SK-N-SH (cell line): Measurements from ENCODE around the gene SPSB4. TPM values are rescaled to one million over a fixed set of nuclear protein-coding genes. Genes with fewer than 3 reads are reported as not detected.

ENCODE experiments used
- CTCF ChIA-PET: fragments of 300-600, 350-600 bp; formaldehyde crosslinking; extraction: SDS; loops from one replicate; lab custom pipeline; 2021; lab: Yijun Ruan, JAX
- POLR2A ChIA-PET: fragments of 350-600 bp; sonication (Branson Sonifier 250); formaldehyde crosslinking; extraction: SDS; loops from one replicate; lab custom pipeline; 2020; ENCODE audit warnings: antibody characterized with exemption, inconsistent platforms; lab: Yijun Ruan, JAX
- DNase-seq: peaks from one replicate; pipeline ENCODE4 v3.0.0; 2012
- H2AFZ ChIP-seq: fragments of 200-600 bp; sonication (generic); 2 replicates; pipeline ENCODE4 v1.8.1; 2016; ENCODE audit warnings: antibody characterized with exemption, mild to moderate bottlenecking, low read depth
- H3F3A ChIP-seq: fragments of 200-600 bp; sonication (generic); replicated peaks from 2 replicates; pipeline ENCODE3; 2016; ENCODE audit warnings: antibody characterized with exemption, mild to moderate bottlenecking; ENCODE audit not compliant: insufficient read depth
- H3K27ac ChIP-seq, 2 experiments: fragments of 200-500 bp in 1 of 2; fragments of 200-600 bp in 1 of 2; sonication (Bioruptor generic) in 1 of 2; sonication (generic), shearing (Covaris generic) in 1 of 2; 2 replicates each; pipeline versions ENCODE4 v1.5.1 to v1.6.1; 2014 to 2016; ENCODE audit warnings: low read depth in 2 of 2, inconsistent platforms in 1 of 2, low read length in 1 of 2, mild to moderate bottlenecking in 1 of 2, mixed read lengths in 1 of 2
- H3K27me3 ChIP-seq: fragments of 200-600 bp; sonication (generic), shearing (Covaris generic); 2 replicates; pipeline ENCODE4 v1.6.1; 2016; ENCODE audit warnings: mixed run types; ENCODE audit not compliant: insufficient read depth
- H3K36me3 ChIP-seq, 2 experiments: fragments of 200-500 bp in 1 of 2; fragments of 200-600 bp in 1 of 2; sonication (Bioruptor generic) in 1 of 2; sonication (generic) in 1 of 2; replicated peaks in 1 of 2; 2 replicates each; pipeline versions ENCODE3 to v1.5.1; 2014 to 2016; ENCODE audit warnings: low read length in 1 of 2, mild to moderate bottlenecking in 1 of 2; ENCODE audit not compliant: insufficient read depth in 2 of 2, control insufficient read depth in 1 of 2
- H3K4me1 ChIP-seq, 2 experiments: fragments of 200-500 bp in 1 of 2; fragments of 200-600 bp in 1 of 2; sonication (Bioruptor generic) in 1 of 2; sonication (generic), shearing (Covaris generic) in 1 of 2; 2 replicates each; pipeline versions ENCODE4 v1.5.1 to v1.6.1; 2014 to 2016; ENCODE audit warnings: low read depth in 1 of 2, low read length in 1 of 2, mixed run types in 1 of 2; ENCODE audit not compliant: insufficient read depth in 2 of 2, control insufficient read depth in 1 of 2
- H3K4me2 ChIP-seq: fragments of 200-600 bp; sonication (generic), shearing (Covaris generic); 2 replicates; pipeline ENCODE4 v1.6.1; 2017; ENCODE audit warnings: mixed run types
- H3K4me3 ChIP-seq, 2 experiments: fragments of 200-500 bp in 1 of 2; fragments of 200-600 bp in 1 of 2; sonication (Bioruptor generic) in 1 of 2; sonication (generic), shearing (Covaris generic) in 1 of 2; 2 replicates each; pipeline versions ENCODE4 v1.5.1 to v1.8.1; 2014 to 2016; ENCODE audit warnings: low read depth in 2 of 2, inconsistent platforms in 1 of 2, low read length in 1 of 2, mild to moderate bottlenecking in 1 of 2, mixed read lengths in 1 of 2, moderate library complexity in 1 of 2
- H3K79me2 ChIP-seq: fragments of 200-600 bp; sonication (generic); 2 replicates; pipeline ENCODE4 v1.8.1; 2017; ENCODE audit warnings: mild to moderate bottlenecking; ENCODE audit not compliant: insufficient read depth
- H3K9ac ChIP-seq: fragments of 200-600 bp; sonication (generic); 2 replicates; pipeline ENCODE4 v1.6.1; 2017; ENCODE audit warnings: mixed run types
- H3K9me2 ChIP-seq: fragments of 200-600 bp; sonication (generic); 2 replicates; pipeline ENCODE4 v1.6.1; 2017; ENCODE audit warnings: mixed run types
- H3K9me3 ChIP-seq: fragments of 200-600 bp; sonication (generic); 2 replicates; pipeline ENCODE4 v1.6.1; 2017; ENCODE audit warnings: mixed run types, mild to moderate bottlenecking, moderate library complexity
- H4K20me1 ChIP-seq: fragments of 200-600 bp; sonication (generic); 2 replicates; pipeline ENCODE4 v1.6.1; 2017; ENCODE audit warnings: mild to moderate bottlenecking, mixed run types; ENCODE audit not compliant: insufficient read depth
- CTCF ChIP-seq: fragments of 200-600 bp; sonication (generic); IDR thresholded peaks from 2 replicates; pipeline ENCODE4 v1.6.1; 2017; ENCODE audit warnings: antibody characterized with exemption, mild to moderate bottlenecking, moderate library complexity
- EZH2phosphoT487 ChIP-seq: fragments of 200-600 bp; sonication (generic); IDR thresholded peaks from 2 replicates; pipeline ENCODE4 v1.6.1; 2017; ENCODE audit warnings: low read depth, mixed run types, mild to moderate bottlenecking, antibody characterized with exemption, moderate library complexity, borderline replicate concordance
- FOSL2 ChIP-seq: IDR thresholded peaks from 2 replicates; pipeline ENCODE4 v1.4.0; 2012; ENCODE audit warnings: low read depth, mild to moderate bottlenecking, moderate library complexity, borderline replicate concordance
- GABPA ChIP-seq: IDR thresholded peaks from 2 replicates; pipeline ENCODE4 v1.4.0; 2012; ENCODE audit warnings: low read depth, mild to moderate bottlenecking
- IRF3 ChIP-seq: fragments of 150-350 bp; IDR thresholded peaks from 2 replicates; pipeline ENCODE4 v1.6.1; 2016; ENCODE audit warnings: mild to moderate bottlenecking, low read depth, low read length
- MAX ChIP-seq: IDR thresholded peaks from 2 replicates; pipeline ENCODE4 v1.4.0; 2012; ENCODE audit warnings: low read depth
- MEF2A ChIP-seq: IDR thresholded peaks from 2 replicates; pipeline ENCODE4 v1.4.0; 2012; ENCODE audit warnings: low read depth, borderline replicate concordance
- PBX3 ChIP-seq: IDR thresholded peaks from 2 replicates; pipeline ENCODE4; 2012
- POLR2AphosphoS5 ChIP-seq: IDR thresholded peaks from 2 replicates; pipeline ENCODE4 v1.6.1; 2012; ENCODE audit warnings: low read depth, low read length
- RAD21 ChIP-seq: IDR thresholded peaks from 2 replicates; pipeline ENCODE4 v1.6.1; 2012; ENCODE audit warnings: mild to moderate bottlenecking, low read length
- SIN3A ChIP-seq: IDR thresholded peaks from 2 replicates; pipeline ENCODE4 v1.6.1; 2012; ENCODE audit warnings: low read depth, mild to moderate bottlenecking, low read length, moderate library complexity, borderline replicate concordance
- TCF12 ChIP-seq: IDR thresholded peaks from 2 replicates; pipeline ENCODE4 v1.4.0; 2012
- WGBS: methylation state at CpG from one replicate; pipeline ENCODE4 v1.1.6; 2017; ENCODE audit warnings: low lambda C conversion rate; 5-methylcytosine and 5-hydroxymethylcytosine counted together
- polyA plus RNA-seq, 3 experiments: library from polyadenylated mRNA; depleted of rRNA; stranded (reverse); fragments of >200 nt; gene quantifications; 2 replicates each; pipeline ENCODE4 v1.2.3, GENCODE V29; 2012

SPSB4 gene
- polyA plus RNA-seq, 1 of the 3 experiments (the other 2 are of a cell fraction): 0.10 TPM

- no peak overlapping the region for H3K27ac ChIP-seq
- WGBS: 42% methylated on average over 3 of the region's 3 CpGs
- H3K4me2 ChIP-seq: no peak overlapping the region
- H3F3A ChIP-seq: no peaks in the 10 kb centered on the region
- no peaks in the 10 kb centered on the region for H3K36me3 ChIP-seq
- no peak overlapping the region for H2AFZ ChIP-seq
- no peaks in the 10 kb centered on the region for H3K9me3 ChIP-seq
- CTCF ChIA-PET: interaction anchor here (0.8 to 3.9 kb wide), 5 partner anchors 9 to 85 kb away, joined by 3 to 24 read pairs (median 6); partner anchors contain the start of gene SPSB4
- H3K4me1 ChIP-seq: peaks cover 0 to 32% of the 10 kb centered on the region in 2 experiments; a peak in 2 of 4 replicates
- no peaks in the 10 kb centered on the region for H3K9me2 ChIP-seq
- H4K20me1 ChIP-seq: no peaks in the 10 kb centered on the region
- no peak for DNase-seq
- H3K79me2 ChIP-seq: no peaks in the 10 kb centered on the region
- no peak overlapping the region for H3K4me3 ChIP-seq
- H3K27me3 ChIP-seq: no peaks in the 10 kb centered on the region
- H3K9ac ChIP-seq: no peak overlapping the region
- TF ChIP-seq FOSL2 (no peak), GABPA (no peak), EZH2phosphoT487 (no peak), CTCF (no peak), MAX (no peak), TCF12 (no peak)
- POLR2A ChIA-PET: no interaction called here
Measured at GRCh38 chr3:141096981-141097380, 45.8 kb downstream of the SPSB4 start.

GRCh38 chr3:141100112-141100511, 49.0 kb downstream of the SPSB4 start:
- Histone ChIP-seq H3K27ac (no peak overlapping the region), H3K9me2 (no peaks in the 10 kb centered on the region), H3K36me3 (no peaks in the 10 kb centered on the region), H3K4me2 (no peak overlapping the region), H3F3A (no peaks in the 10 kb centered on the region), H3K79me2 (no peaks in the 10 kb centered on the region), H3K4me3 (no peak overlapping the region), H3K4me1 (peaks cover 0 to 15% of the 10 kb centered on the region in 2 experiments; a peak in 2 of 4 replicates), H4K20me1 (no peaks in the 10 kb centered on the region), H3K9me3 (no peaks in the 10 kb centered on the region), H3K27me3 (no peaks in the 10 kb centered on the region), H3K9ac (no peak overlapping the region), H2AFZ (no peak overlapping the region)
- no peak for DNase-seq
- TF ChIP-seq RAD21: no peak
- TF ChIP-seq SIN3A: no peak
- TF ChIP-seq CTCF: no peak
- TF ChIP-seq POLR2AphosphoS5: no peak
- TF ChIP-seq IRF3: no peak
- TF ChIP-seq MEF2A: no peak
- no peak for TF ChIP-seq PBX3
- ChIA-PET POLR2A (no interaction called here), CTCF (interaction anchor here (1.1 to 1.6 kb wide), 3 partner anchors 15 to 89 kb away, joined by 3 to 7 read pairs (median 5); no protein-coding TSS in a partner anchor)
- WGBS: 71% methylated on average over 3 of the region's 3 CpGs
